HG03571 (cell line): ENCODE measurements around the gene SCD.
"Not testable (repeated sequence)": the region's sequence is repeated elsewhere in the genome, so short reads cannot be mapped to it uniquely, and the experiment has no call there.

ENCODE experiments used
- ATAC-seq: cut with Tn5 transposase; IDR thresholded peaks from one replicate; pipeline ENCODE4 v1.9.1; 2021; ENCODE audit not compliant: unreplicated experiment

Gene SCD

GRCh38 chr10:100346765-100347567 lies at the start of gene SCD:
Gene SCD, plus strand, starts transcription at chr10:100347233. Its CDS starts 272 bp downstream, at chr10:100347505.
- ATAC-seq, result peak; percentile 87

GRCh38 chr10:100297242-100297641 lies 49.8 kb upstream of the SCD start:
- no peak for ATAC-seq

GRCh38 chr10:100301123-100301522 lies 45.9 kb upstream of the SCD start:
- not testable (repeated sequence) for ATAC-seq

- no peak for ATAC-seq
These were observed 43.2 kb upstream of the SCD start for GRCh38 chr10:100303724-100304319.

- ATAC-seq, result no peak
These were observed 42.6 kb upstream of the SCD start for GRCh38 chr10:100304414-100304813.

- no peak for ATAC-seq
These were observed 40.2 kb upstream of the SCD start for GRCh38 chr10:100306861-100307260.

- no peak for ATAC-seq
These were observed 39.3 kb upstream of the SCD start for GRCh38 chr10:100307684-100308083.

- ATAC-seq, result no peak
These were observed 35.7 kb upstream of the SCD start for GRCh38 chr10:100311298-100311697.

- no peak for ATAC-seq
These were observed 31.4 kb upstream of the SCD start for GRCh38 chr10:100315615-100316014.

GRCh38 chr10:100318207-100318606 lies 28.8 kb upstream of the SCD start:
- no peak for ATAC-seq

- no peak for ATAC-seq
These were observed 27.2 kb upstream of the SCD start for GRCh38 chr10:100319707-100320402.

- ATAC-seq, result no peak
These were observed 21.9 kb upstream of the SCD start for GRCh38 chr10:100325158-100325557.

- peak; percentile 99 for ATAC-seq
These were observed 19.9 kb upstream of the SCD start for GRCh38 chr10:100327007-100327717.

GRCh38 chr10:100327718-100328009 lies 19.4 kb upstream of the SCD start:
- no peak for ATAC-seq

GRCh38 chr10:100328198-100328597 lies 18.8 kb upstream of the SCD start:
- ATAC-seq, result no peak

GRCh38 chr10:100330079-100330478 lies 17.0 kb upstream of the SCD start, which contains the start of gene PKD2L1:
Gene PKD2L1, minus strand, starts transcription at chr10:100330228. Its CDS starts 125 bp downstream, at chr10:100330103.
- ATAC-seq, result no peak

GRCh38 chr10:100333106-100333505 lies 13.9 kb upstream of the SCD start:
- ATAC-seq, result no peak

GRCh38 chr10:100333661-100334440 lies 13.2 kb upstream of the SCD start:
- no peak for ATAC-seq

GRCh38 chr10:100334762-100335161 lies 12.3 kb upstream of the SCD start:
- ATAC-seq, result no peak

GRCh38 chr10:100338434-100339036 lies 8.5 kb upstream of the SCD start:
- peak; percentile 50 for ATAC-seq
